Measurements from ENCODE around the gene ARHGEF26. TPM values are rescaled to one million over a fixed set of nuclear protein-coding genes. Genes with fewer than 3 reads are reported as not detected.

Gene ARHGEF26
- total and polyA plus RNA-seq, 12 donors, result 0.74 to 2.3 (median 1.1) TPM

- no peak for TF ChIP-seq CTCF (IDR thresholded peaks at IDR 0.05)
- WGBS, 2 donors, result 81 to 83% methylated on average over 4 of the region's 4 CpGs
- intact Hi-C loops (cut with DNase I), result no loop called here
- DNase-seq, result no peak
- Histone ChIP-seq H3K9me3 (peaks cover 0 to 23% (median 0%) of the 10 kb centered on the region in 11 donors), H3K4me3 (no peak overlapping the region), H3K36me3 (peaks cover 0 to 49% (median 0%) of the 10 kb centered on the region in 9 donors), H3K27me3 (no peaks in the 10 kb centered on the region), H3K27ac (no peak overlapping the region), H3K4me1 (no peaks in the 10 kb centered on the region)
- no peak for ATAC-seq
Observed at GRCh38 chr3:154197751-154198150, 76.6 kb downstream of the ARHGEF26 start.

GRCh38 chr3:154209499-154209898, 88.3 kb downstream of the ARHGEF26 start:
- Histone ChIP-seq H3K9me3 (peaks cover 0 to 24% (median 5%) of the 10 kb centered on the region in 11 donors), H3K4me3 (no peak overlapping the region), H3K36me3 (peaks cover 0 to 15% (median 0%) of the 10 kb centered on the region in 9 donors), H3K4me1 (no peaks in the 10 kb centered on the region), H3K27me3 (no peaks in the 10 kb centered on the region), H3K27ac (no peak overlapping the region)
- TF ChIP-seq CTCF (IDR thresholded peaks at IDR 0.05), result no peak
- ATAC-seq (no peak), DNase-seq (no peak)
- intact Hi-C loops (cut with DNase I), result no loop called here
- 97 to 99% methylated on average over 8 of the region's 8 CpGs for whole genome bisulfite sequencing, 2 donors

- WGBS, 2 donors, result 92 to 100% methylated on average over 1 of the region's 1 CpG
- Histone ChIP-seq H3K36me3 (peaks cover 0 to 4% (median 0%) of the 10 kb centered on the region in 9 donors), H3K27me3 (no peaks in the 10 kb centered on the region), H3K27ac (no peak overlapping the region), H3K4me1 (no peaks in the 10 kb centered on the region), H3K4me3 (no peak overlapping the region), H3K9me3 (peaks cover 0 to 23% (median 0%) of the 10 kb centered on the region in 11 donors)
- TF ChIP-seq CTCF (IDR thresholded peaks at IDR 0.05), result no peak
- ATAC-seq (no peak), DNase-seq (no peak)
- intact Hi-C loops (cut with DNase I), result loop anchor here in 1 of 10 donors (10.0 kb wide), 1 partner anchor 1696 kb away; no protein-coding TSS in a partner anchor
Observed at GRCh38 chr3:154210986-154211385, 89.8 kb downstream of the ARHGEF26 start.

- H3K36me3 ChIP-seq, result peaks cover 0 to 3% (median 0%) of the 10 kb centered on the region in 9 donors
- ATAC-seq, result no peak
- WGBS, 2 donors, result 91 to 92% methylated on average over 2 of the region's 2 CpGs
- no peak overlapping the region for H3K27ac ChIP-seq
- no peaks in the 10 kb centered on the region for H3K4me1 ChIP-seq
- no peak for DNase-seq
- H3K4me3 ChIP-seq, result no peak overlapping the region
- H3K27me3 ChIP-seq, result no peaks in the 10 kb centered on the region
- no peak for TF ChIP-seq CTCF (IDR thresholded peaks at IDR 0.05)
- peaks cover 0 to 11% (median 0%) of the 10 kb centered on the region in 11 donors for H3K9me3 ChIP-seq
- intact Hi-C loops (cut with DNase I), result loop anchor here in 1 of 10 donors (10.0 kb wide), 1 partner anchor 1700 kb away; no protein-coding TSS in a partner anchor
Observed at GRCh38 chr3:154214306-154214705, 93.1 kb downstream of the ARHGEF26 start.
